GM21529 (cell line): Measurements from ENCODE around the gene TBC1D14.

Source experiments
- ATAC-seq: cut with Tn5 transposase; IDR thresholded peaks from one replicate; pipeline ENCODE4 v1.9.1; 2021; ENCODE audit not compliant: unreplicated experiment

The TBC1D14 gene

DNA sequence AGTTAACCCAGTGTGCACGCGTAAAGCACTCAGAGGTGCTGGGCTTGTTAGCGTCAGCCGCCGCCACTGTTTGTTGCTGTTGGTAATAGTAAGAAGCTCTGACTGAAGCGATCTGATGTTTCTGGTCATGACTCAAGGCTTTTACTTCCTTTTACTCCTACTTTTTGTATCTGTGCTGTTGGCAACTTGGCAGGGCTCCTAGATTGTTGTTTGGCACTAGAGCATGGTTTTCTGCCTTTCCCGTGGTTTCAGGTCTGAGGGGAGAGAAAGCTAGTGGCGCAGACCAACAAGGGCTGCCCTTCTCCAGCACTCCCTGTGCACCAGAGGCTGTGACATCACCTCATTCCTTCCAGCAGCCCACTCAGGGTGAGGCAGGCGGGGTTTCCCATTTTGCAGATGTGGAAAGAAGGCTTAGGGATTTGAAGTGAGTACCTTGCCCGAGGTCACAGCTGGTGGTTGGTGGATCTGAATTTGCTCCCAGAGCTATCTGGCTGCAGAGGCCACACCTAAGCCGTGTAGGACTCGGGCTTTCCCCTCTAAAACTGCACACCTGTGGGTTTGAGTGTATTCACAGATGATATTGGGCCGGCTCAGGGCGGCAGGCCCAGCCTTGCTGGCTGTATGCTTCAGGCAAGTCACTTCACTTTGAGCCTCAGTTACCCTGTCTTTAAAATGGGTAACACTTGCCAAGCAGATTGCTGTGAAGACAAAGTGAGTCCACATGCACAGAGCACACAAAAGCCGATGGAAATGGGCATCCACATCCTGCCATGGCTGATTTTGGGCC is 82.3 kb downstream of the TBC1D14 start:
- ATAC-seq = no peak

DNA sequence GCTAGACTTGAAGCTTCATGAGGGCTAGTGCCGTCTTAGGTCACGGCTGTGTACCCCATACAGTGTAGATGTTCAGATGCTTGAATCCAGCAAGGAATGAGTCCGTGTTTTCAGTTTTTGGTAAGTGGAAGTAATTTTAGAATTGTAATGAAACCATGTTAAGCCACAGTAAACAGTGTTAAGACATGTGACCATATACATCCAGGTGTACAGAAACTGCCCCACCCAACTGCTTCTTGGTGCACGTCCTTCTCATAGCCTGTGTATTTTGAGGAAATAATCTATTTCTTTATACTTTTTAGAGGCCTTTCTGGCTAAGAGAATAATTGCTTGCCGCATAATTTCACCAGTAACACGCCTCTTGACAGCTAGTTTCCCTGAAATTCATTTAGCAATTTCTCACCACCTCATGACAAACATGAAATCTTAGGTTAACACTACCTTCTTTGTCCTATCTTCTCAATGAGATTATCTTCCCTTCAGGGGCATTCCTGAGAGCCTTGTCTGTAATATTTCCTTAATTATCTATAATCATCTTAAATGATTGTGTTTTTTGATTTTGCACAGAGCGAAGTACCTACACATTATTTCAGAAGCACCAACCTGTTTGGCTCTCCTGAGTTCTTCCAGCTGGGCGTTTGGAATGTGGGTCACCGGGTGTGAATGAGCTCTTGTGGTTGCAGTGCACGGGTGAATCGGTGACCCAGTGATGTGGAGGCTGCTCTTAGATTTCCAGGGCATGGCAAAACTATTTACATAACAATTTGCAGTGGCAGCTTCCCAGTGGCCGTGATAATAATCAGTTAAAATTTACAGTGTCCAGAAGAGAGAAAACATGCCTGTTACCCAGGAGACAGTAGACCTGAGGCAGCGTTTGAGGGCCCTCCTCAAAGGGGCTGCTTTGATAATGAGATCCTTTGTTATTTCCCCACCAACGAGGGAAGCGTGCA is 83.4 kb downstream of the TBC1D14 start:
- peak; percentile 75 for ATAC-seq

DNA sequence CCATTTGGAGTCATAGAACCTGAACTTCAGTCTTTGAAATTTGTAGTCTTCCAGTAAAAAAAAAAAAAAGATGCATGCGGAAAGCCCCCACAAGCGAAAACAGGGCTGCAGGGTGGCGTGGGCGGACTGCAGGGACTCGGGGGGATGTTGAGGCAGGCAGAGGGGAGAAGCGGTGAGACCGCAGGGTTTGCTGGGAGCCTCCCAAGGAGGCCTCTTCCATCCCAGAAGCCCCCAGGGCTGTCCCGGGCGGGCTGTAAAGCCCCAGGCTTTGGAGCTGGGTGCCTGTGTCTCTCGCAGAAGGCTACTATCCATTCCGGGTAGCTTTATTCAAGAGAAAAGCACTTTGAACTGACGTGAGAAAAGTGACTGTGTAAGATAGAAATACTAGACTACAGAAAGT is 86.9 kb downstream of the TBC1D14 start:
- ATAC-seq = no peak

DNA sequence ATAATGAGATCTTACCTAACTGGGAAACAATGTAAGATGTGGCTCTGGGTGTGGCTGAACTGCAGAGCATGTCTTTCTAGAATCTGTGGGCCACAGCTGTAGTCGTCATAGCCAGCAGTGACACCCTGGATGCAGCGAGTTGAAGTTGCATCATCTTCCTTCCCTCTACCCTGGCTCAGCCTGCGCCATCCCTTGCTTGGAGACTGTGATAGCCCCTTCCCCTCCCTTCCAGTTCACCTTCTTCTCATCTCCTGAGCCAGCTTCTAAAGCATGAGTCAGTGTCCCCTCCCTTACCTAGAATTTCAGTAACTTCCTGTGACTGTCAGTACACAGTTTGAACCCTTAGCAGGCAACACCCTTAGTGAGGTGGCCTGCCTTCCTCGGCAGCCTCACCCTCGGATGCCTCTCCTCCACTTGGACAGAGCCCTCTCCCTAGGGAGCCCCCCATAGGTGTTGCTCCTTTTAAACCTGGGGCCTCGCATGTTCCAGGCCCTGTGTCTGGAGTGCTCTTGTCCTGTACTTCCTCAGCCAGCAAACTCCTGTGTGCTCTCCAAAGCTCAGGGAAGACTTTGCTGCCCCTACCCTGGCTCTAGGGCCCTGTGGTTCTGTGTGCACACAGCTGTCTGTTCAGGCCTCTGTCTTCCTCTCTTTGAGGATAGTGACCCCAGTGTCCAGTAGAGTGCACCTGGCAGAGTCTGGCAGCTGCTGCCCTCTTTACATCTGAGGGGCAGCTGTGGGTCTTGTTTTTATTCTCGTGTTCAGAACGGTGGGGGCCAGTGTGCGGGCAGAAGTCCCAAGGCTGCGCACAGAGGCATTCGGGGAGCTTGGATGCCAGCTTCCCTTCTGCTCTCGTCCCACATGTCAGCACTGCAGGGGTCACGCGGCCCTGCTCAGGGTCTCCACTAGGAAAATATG is 89.8 kb downstream of the TBC1D14 start:
- no peak for ATAC-seq

DNA sequence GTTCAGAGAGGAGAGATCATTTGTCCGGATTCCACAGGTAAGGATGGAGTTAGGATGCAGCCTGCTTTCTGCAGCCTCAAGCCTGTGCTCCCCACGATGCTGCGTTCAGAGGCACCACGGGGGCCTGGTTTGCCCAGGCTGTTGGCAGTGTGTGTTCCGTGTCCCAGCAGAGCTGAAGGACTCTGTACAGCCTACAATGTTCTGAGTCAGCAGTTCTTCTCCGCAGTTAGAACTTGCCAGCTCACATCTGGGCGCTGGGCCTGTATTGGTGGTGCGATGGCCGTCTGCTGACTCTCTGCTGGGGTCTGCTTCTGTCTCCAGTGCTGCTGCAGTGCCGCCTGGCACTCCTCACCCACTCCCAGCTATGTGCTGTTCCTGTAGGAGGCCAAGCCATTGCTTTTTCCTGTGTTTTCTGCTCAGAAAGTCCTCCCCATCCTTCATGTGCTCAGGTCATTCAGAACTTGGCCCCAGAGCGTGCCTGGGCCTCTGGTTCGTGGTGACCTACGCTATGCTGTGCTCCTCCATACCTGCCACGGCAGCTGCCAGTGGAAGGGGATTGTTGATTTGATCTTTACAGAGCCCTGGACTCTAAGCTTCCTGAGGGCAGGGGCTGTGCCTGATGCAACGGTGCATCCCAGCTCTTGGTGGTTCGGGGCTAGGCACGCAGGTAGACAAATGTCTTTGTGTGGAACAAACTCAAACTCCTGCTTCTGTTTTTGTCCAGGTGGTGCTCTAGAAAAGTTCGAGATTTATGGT is 91.0 kb downstream of the TBC1D14 start:
- ATAC-seq = no peak

DNA sequence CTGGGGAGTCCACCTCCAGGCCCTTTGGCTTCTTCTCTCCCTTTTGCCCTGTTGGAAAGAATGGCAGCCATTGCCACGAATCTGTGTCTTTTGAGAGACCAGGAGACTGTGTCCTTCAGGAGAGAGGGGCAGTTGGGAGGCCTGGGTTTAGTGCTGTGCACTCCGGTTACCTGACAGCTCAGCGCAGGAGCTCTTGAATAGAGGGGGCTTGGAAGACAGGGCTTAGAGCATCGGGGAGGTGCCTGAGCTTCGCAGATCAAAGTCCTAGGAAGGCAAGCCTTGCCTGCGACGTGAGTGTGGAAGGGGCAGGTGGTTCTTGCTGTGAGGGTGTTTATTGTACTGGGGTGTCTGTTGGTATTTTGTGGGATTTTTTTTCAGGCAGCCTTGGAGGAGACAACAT is 91.6 kb downstream of the TBC1D14 start:
- ATAC-seq = no peak

DNA sequence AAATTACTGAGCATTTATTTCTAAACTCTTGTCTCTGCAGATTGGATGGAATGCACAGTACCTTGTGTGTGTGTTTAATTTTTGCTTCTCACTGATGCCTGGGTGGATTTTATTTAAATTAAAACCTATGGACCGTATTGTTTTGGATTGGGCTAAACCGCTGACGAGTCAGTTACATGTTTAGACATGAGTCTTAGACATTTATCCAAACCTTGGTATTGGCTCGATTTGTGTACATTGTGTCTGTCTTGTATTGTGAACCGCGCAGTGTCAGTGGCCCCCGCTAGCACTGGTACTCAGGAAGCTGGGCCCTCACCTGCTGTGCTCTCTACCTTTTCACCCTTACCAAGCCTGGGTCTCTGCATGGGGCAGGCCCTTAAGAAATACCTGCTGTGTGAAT is 92.7 kb downstream of the TBC1D14 start:
- no peak for ATAC-seq

DNA sequence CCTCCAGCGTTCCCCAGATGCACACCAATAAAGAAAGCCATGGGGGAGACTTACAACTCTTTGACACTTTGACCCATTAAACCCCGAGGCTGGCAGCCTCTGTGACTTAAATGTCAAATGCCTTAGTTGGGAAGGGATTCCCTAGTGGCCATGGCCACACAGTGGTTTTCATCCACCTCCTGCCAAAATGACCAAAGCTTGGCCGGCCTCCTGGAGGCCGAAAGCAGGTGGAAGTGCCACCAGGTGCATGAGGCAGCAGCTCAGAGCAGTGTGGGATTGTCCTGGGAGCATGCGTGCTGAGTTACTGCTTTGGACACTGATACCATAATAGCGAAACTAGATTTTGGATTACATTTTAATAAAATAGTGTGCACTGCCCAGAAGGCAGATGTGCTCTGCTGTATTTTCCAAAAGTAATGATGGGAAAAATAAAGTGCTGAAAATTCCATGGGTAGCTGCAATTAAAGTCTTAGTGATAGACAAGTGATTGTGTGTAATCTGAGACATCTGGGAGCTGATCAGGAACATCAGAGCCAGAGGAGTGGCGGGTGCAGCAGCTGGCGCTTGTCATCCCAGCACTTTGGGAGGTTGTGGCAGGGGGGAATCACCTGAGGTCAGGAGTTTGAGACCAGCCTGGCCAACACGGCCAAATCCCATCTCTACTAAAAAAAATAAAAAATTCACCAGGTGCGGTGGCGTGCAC is 93.7 kb downstream of the TBC1D14 start:
- ATAC-seq = no peak

DNA sequence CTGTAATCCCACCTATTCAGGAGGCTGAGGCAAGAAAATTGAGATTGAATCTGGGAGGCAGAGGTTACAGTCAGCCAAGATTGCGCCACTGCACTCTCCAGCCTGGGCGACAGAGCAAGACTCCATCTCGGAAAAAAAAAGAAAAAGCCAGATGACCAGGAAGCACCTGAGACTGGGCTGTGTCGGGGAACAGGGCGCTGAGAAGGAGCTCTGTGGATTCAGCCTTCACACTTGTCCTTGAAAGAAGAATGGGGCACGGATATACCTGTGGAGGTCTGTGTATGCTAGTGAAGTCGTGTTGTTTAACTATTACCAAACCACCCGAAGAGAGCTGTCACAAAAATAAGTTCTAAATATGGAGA is 94.2 kb downstream of the TBC1D14 start:
- ATAC-seq = no peak

DNA sequence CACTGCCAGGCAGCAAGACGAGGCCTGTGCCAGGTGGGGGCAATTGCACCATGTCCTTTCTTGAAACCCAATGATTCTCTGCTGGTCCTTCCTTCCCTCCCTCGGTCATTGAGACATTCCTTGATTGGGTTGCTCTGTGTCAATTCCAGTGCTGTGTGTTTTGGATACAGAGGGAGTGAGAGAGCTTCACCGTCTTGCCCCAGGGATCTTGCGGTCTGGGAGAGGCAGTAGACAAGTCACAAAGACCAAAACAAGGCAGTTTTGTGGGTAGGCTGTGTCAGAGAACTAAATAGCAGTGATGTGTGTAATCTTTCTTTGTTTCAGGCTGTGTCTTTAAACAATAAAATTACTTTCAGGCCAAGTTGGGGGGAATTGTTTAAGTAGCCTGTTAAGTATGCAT is 94.7 kb downstream of the TBC1D14 start:
- no peak for ATAC-seq

DNA sequence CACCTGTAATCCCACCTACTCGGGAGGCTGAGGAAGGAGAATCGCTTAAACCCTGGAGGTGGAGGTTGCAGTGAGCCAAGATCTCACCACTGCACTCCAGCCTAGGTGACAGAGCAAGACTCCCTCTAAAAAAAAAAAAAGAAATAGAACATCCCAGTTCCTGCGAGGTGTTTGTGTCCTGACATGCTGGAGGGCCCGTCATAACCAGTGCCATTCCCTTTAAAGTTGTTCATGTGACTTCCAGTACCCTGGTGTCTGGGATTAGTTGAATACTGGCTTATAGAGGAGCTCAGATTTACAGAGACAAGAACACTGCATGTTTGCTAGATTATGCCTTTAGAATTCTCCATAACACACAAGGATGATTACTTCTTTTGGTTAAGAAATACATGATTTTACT is 95.9 kb downstream of the TBC1D14 start:
- ATAC-seq = no peak

DNA sequence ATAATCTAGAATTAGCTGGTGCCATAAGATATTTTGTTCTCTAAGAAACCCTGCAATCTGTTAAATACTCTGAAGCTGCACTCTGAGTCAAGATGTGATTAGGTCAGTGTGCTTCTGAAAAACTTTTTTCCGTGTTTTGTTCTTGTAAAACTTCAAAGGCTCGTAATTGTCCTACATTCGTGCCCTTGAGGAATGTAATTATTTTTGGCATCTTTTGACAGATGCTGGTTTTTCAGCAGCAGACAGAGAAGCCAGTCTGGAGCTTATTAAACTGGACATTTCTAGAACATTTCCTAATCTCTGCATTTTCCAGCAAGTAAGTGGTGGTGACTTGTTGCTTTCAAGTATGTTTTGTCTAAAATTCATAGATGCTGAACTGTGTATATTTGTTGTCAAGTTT is 96.8 kb downstream of the TBC1D14 start:
- ATAC-seq = no peak

DNA sequence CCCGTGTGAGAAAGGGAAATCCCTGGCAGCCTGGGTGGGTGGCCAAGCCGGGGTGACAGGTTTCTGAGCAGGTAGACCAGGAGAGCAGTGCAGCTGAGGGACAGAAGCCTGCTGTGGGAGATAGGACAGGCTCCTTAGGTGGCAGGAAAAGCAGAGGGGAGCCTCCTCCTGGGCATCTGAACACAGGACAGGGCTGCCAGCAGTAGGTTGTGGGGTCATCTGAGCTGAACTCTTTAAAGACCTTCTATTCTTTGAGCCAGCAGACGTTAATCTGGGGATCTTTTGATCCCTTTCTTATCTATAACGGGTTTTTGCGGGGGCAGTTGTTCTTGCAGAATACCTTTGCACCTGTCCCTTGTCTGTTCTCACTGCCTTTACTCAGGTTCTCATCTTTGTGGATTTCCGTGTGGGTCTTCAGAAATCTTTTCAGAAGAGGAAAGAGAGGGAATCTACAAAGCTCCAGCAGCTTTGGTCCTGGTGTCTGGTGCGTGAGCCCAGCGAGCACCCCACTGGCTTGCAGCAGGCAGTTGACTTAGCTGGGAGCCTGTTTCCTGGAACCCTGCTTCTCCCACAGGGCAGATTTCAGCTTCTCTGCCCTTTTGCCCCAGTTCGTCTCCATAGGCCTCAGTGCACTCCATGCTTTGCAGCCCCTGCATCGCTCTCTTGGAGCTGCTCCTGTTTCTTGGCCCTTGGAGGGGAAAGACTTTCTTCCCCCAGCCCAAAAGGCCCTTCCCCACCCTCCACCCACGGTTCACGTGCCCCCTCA is 97.7 kb downstream of the TBC1D14 start:
- ATAC-seq = no peak

DNA sequence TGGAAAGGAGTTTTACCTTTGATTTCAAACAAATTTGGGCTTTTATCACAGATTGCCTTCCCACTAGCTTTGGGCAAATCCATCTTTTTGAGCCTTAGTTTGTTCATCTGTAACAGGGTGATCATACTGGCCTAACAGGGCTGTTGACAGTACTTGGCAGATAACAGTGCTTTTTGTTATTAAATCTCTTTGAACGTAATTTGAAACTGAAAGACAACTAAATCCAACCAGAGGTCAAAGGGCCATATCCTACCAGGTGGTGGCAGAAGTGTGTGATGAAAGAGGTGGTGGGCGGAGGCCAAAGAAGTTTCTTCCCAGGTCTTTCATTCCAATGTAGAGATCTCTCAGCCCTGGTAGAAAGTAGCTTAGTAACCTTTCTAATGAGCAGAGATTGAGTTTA is 98.3 kb downstream of the TBC1D14 start:
- no peak for ATAC-seq

DNA sequence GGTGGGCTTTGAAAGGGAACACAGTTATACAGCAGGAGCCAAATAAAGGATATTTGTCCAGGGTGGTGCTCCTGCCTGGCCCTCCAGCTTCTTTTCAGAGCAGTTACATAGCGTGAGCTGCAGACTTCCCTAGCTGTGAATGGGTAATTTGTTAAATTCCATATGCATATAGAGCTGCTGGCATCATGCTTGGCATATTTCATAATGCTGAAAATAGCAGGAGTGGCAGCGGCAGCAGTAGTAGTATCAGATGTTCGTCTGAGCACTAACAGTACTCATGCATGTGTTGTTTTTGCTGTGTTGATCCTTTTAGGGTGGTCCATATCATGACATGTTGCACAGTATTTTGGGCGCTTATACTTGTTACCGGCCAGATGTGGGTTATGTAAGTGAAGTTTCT is 99.9 kb downstream of the TBC1D14 start:
- no peak for ATAC-seq

DNA sequence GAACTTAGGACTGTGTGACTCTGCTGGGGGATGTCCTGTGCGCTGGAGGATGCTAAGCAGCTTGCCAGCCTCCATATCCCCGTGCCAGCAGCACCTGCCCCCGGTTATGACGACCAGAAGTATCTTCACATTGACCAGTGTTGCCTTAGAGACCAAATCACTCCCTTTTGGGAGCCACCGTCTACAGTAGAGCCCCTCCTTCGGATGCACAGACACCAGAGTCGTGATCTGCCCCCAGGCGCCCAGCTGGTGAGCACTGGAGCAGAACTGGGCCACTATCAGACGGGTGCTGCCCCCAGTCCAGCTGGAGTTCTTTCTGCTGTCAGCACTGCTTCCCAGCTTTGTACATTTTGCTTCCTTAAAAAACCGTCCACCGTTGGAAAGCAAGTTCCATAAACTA is 103.5 kb downstream of the TBC1D14 start:
- no peak for ATAC-seq

DNA sequence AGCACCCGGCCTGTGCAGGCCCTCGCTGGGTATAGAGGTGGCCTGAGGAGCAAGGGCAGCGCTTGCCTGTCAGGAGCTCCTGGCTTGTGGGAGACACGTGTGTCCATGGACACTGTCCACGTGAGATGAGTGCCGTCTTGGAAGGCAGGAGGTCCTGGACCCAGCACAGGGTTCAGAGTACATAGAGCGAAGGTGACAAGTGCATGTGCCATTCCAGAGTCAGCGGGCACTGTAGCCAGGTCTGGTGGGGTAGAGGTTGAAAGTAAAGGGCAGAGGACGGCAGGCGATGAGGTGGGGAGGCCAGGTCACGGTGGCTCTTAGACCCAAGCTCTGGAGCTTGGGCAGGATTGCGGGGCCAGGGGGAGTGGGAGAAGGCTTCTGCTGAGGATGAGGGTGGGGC is 105.2 kb downstream of the TBC1D14 start:
- ATAC-seq = no peak

DNA sequence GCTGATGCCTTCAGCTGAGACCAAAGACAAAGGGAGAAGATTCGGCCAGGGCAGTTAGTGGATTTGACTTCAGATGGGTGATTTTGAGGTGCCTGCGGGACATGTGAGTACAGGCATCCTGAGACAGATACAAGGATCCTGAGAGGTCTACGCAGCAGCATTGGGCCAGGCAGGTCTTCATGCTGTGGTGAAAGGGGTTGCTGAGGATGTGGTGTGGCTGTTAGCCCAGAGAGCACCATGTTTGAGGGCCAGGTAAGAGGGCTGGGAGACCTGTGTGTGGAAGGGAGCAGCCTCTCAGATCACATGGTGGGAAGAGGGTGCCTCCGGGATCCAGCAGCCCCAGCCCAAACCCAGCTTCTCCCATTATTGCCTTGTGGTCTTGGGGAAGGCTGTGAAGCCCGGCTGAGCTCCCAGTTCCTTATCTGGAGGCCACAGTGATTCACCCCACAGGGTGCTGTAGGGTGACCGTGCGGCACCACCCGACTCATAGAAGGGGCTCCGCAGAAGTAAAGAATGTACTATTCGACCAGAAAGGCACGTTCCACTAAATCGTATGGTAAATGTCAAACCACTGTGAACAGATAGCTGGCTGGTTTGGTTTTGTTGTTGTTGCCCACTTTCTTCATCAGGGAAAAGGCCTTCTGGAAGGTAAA is 105.9 kb downstream of the TBC1D14 start:
- ATAC-seq = no peak

DNA sequence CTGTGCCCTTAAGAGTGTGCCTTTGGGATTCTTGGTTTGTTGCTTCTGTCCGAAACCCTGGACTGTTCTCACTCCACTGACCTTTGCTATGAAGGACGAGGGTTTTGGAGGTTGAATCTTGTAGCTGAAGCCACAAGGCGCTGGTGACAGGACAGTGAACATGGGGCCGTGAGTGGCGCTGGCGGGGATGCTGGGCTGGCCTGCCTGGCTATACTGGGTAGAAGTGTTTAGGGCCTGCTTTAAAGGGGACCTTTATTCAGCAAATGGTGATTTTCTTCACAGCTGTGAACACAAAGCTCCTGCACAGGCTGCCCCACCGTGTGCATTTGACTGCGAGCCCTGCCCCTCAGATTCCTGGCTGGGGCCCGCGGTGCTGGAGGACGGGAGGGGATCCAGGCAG is 106.5 kb downstream of the TBC1D14 start:
- ATAC-seq = no peak
